Caco-2 (cell line): ENCODE measurements around the gene C20orf202. TPM values are rescaled to one million over a fixed set of nuclear protein-coding genes. Genes with fewer than 3 reads are reported as not detected.

Source experiments
- Bru-seq: library from RNA; stranded (reverse); fragments of 400-500 nt; gene quantifications from one replicate; lab custom pipeline; 2021; lab: Mats Ljungman, UMichigan
- BruChase-seq, 2 experiments: library from RNA; stranded (reverse); fragments of 400-500 nt; gene quantifications; one replicate each; lab custom pipeline; 2021; lab: Mats Ljungman, UMichigan
- BruUV-seq: library from RNA; stranded (reverse); fragments of 400-500 nt; replicated peaks from 2 replicates; lab custom pipeline; 2021; lab: Mats Ljungman, UMichigan
- CTCF ChIA-PET: fragments of 300-600 bp; sonication (Branson Sonifier 250); formaldehyde crosslinking; loops from one replicate; lab custom pipeline; 2022; ENCODE audit warnings: antibody characterized with exemption; lab: Charles Lee
- POLR2A ChIA-PET: fragments of 300-600 bp; sonication (Branson Sonifier 250); formaldehyde crosslinking; loops from one replicate; lab custom pipeline; 2022; ENCODE audit warnings: antibody characterized with exemption; lab: Charles Lee
- DNase-seq, 2 experiments: peaks; one replicate each; pipeline versions ENCODE4 v3.0.0 to v3.0.0-alpha.2; 2020 to 2022
- H3K27me3 ChIP-seq: replicated peaks from 2 replicates; pipeline ENCODE4 v1.6.0; 2011; ENCODE audit warnings: low read length; ENCODE audit not compliant: control insufficient read depth, insufficient read depth
- H3K36me3 ChIP-seq: 2 replicates; pipeline ENCODE4 v1.5.1; 2011; ENCODE audit warnings: low read length; ENCODE audit not compliant: control insufficient read depth, insufficient read depth
- H3K4me1 ChIP-seq: fragments of 250-450 bp; sonication (Bioruptor Pico); 2 replicates; pipeline ENCODE4 v1.5.1; 2020; ENCODE audit warnings: mild to moderate bottlenecking
- H3K4me3 ChIP-seq: 2 replicates; pipeline ENCODE4 v1.5.1; 2011; ENCODE audit warnings: low read depth, mild to moderate bottlenecking, control low read depth, low read length
- H3K9me3 ChIP-seq: fragments of 250-450 bp; sonication (Bioruptor Pico); 2 replicates; pipeline ENCODE4 v1.5.1; 2020; ENCODE audit warnings: mild to moderate bottlenecking, moderate library complexity
- H3K27ac Mint-ChIP-seq: one replicate; pipeline ENCODE4 v1.8.0; 2022; ENCODE audit warnings: mixed read lengths; ENCODE audit not compliant: unreplicated experiment
- H3K27me3 Mint-ChIP-seq: one replicate; pipeline ENCODE4 v1.8.0; 2022; ENCODE audit warnings: mixed read lengths; ENCODE audit not compliant: insufficient read depth, unreplicated experiment
- H3K36me3 Mint-ChIP-seq: one replicate; pipeline ENCODE4 v1.8.0; 2022; ENCODE audit warnings: mild to moderate bottlenecking, mixed read lengths; ENCODE audit not compliant: insufficient read depth, unreplicated experiment
- H3K4me1 Mint-ChIP-seq: one replicate; pipeline ENCODE4 v1.8.0; 2022; ENCODE audit warnings: low read depth, mixed read lengths; ENCODE audit not compliant: unreplicated experiment
- H3K4me3 Mint-ChIP-seq: one replicate; pipeline ENCODE4 v1.8.0; 2022; ENCODE audit warnings: mild to moderate bottlenecking, moderate library complexity, mixed read lengths; ENCODE audit not compliant: unreplicated experiment
- H3K9me3 Mint-ChIP-seq: one replicate; pipeline ENCODE4 v1.8.0; 2022; ENCODE audit warnings: mixed read lengths; ENCODE audit not compliant: unreplicated experiment
- intact Hi-C: fragments of 100-400 bp; cut with micrococcal nuclease; formaldehyde crosslinking; loops from one replicate; pipeline ENCODE4 v1.10.0; 2022; ENCODE audit not compliant: unreplicated experiment
- long read RNA-seq: library from polyadenylated mRNA; stranded (forward); transcript quantifications from one replicate; pipeline ENCODE4 v2.0.0, GENCODE V29; 2022
- total RNA-seq: library from RNA; stranded (reverse); gene quantifications from 2 replicates; pipeline ENCODE4 v1.2.3, GENCODE V29; 2022
- TF ChIP-seq, protein P1 (sequence below), 2 experiments: fragments of 200-600 bp in 1 of 2; IDR thresholded peaks; 1 replicate in 1 of 2; 2 replicates in 1 of 2; pipeline versions ENCODE4 v1.5.1 to v1.8.0; 2011 to 2022; ENCODE audit warnings: antibody characterized with exemption in 1 of 2, control low read depth in 1 of 2, inconsistent platforms in 1 of 2, low read depth in 1 of 2, low read length in 1 of 2, mild to moderate bottlenecking in 1 of 2, moderate library complexity in 1 of 2; ENCODE audit not compliant: insufficient read depth in 1 of 2, severe bottlenecking in 1 of 2, unreplicated experiment in 1 of 2

The C20orf202 gene
- not detected in 2 replicates for total RNA-seq
- not detected for Bru-seq, nascent RNA
- BruChase-seq, experiment 1, labeled RNA remaining after a 2-hour chase: not detected
- BruChase-seq, experiment 2, labeled RNA remaining after a 6-hour chase: percentile 16 among the genes with signal in this experiment
- long read RNA-seq: 0 reads

- Mint-ChIP-seq H3K36me3 (peaks cover 4% of the 10 kb centered on the region), H3K4me3 (no peak within 1 kb of the TSS), H3K27me3 (peaks cover 9% of the 10 kb centered on the region), H3K27ac (no peak within 1 kb of the TSS), H3K9me3 (no peaks in the 10 kb centered on the region), H3K4me1 (no peaks in the 10 kb centered on the region)
- ChIA-PET CTCF (interaction anchor here (0.6 kb wide), 1 partner anchor 9 kb away, joined by 3 read pairs; no protein-coding TSS in a partner anchor), POLR2A (no interaction called here)
- TF ChIP-seq, protein P1, sequence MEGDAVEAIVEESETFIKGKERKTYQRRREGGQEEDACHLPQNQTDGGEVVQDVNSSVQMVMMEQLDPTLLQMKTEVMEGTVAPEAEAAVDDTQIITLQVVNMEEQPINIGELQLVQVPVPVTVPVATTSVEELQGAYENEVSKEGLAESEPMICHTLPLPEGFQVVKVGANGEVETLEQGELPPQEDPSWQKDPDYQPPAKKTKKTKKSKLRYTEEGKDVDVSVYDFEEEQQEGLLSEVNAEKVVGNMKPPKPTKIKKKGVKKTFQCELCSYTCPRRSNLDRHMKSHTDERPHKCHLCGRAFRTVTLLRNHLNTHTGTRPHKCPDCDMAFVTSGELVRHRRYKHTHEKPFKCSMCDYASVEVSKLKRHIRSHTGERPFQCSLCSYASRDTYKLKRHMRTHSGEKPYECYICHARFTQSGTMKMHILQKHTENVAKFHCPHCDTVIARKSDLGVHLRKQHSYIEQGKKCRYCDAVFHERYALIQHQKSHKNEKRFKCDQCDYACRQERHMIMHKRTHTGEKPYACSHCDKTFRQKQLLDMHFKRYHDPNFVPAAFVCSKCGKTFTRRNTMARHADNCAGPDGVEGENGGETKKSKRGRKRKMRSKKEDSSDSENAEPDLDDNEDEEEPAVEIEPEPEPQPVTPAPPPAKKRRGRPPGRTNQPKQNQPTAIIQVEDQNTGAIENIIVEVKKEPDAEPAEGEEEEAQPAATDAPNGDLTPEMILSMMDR (IDR thresholded peaks at IDR 0.05; ENCODE audit: insufficient read depth in 1 of 2, low read depth in 1 of 2, low read length in 1 of 2, severe bottlenecking in 1 of 2, unreplicated experiment in 1 of 2): no peak
- Histone ChIP-seq H3K4me1 (no peaks in the 10 kb centered on the region), H3K4me3 (no peak within 1 kb of the TSS), H3K9me3 (no peaks in the 10 kb centered on the region), H3K27me3 (no peaks in the 10 kb centered on the region; the same call in 1 of the 2 replicates), H3K36me3 (no peaks in the 10 kb centered on the region)
- no peak for DNase-seq
- intact Hi-C loops: no loop called here
- no TSS peak for BruUV-seq
Measured at GRCh38 chr20:1202762-1203504, at the start of gene C20orf202. TSS of gene C20orf202 (plus strand) at chr20:1203454. CDS start at chr20:1203586, 132 bp downstream.

GRCh38 chr20:1154226-1154625 is 49.0 kb upstream of the C20orf202 start:
- peaks cover 54% of the 10 kb centered on the region for H3K36me3 Mint-ChIP-seq
- no peak for DNase-seq
- TF ChIP-seq, protein P1 (IDR thresholded peaks at IDR 0.05; ENCODE audit: insufficient read depth in 1 of 2, low read depth in 1 of 2, low read length in 1 of 2, severe bottlenecking in 1 of 2, unreplicated experiment in 1 of 2): no peak
- H3K9me3 ChIP-seq: no peaks in the 10 kb centered on the region
- CTCF ChIA-PET: no interaction called here
- H3K27me3 ChIP-seq: no peaks in the 10 kb centered on the region
- H3K9me3 Mint-ChIP-seq: no peaks in the 10 kb centered on the region
- H3K4me1 ChIP-seq: peaks cover 3% of the 10 kb centered on the region; the same call in 1 of the 2 replicates
- no peak overlapping the region for H3K4me3 ChIP-seq
- no peaks in the 10 kb centered on the region for H3K36me3 ChIP-seq
- H3K27ac Mint-ChIP-seq: no peak overlapping the region
- intact Hi-C loops: no loop called here
- BruUV-seq: no TSS peak
- no peak overlapping the region for H3K4me3 Mint-ChIP-seq
- POLR2A ChIA-PET: no interaction called here
- no peaks in the 10 kb centered on the region for H3K27me3 Mint-ChIP-seq
- peaks cover 8% of the 10 kb centered on the region for H3K4me1 Mint-ChIP-seq

GRCh38 chr20:1154691-1155090 is 48.6 kb upstream of the C20orf202 start:
- Histone ChIP-seq H3K4me1 (peaks cover 3% of the 10 kb centered on the region; the same call in 1 of the 2 replicates), H3K4me3 (no peak overlapping the region), H3K36me3 (no peaks in the 10 kb centered on the region), H3K27me3 (no peaks in the 10 kb centered on the region), H3K9me3 (no peaks in the 10 kb centered on the region)
- no TSS peak for BruUV-seq
- Mint-ChIP-seq H3K27me3 (no peaks in the 10 kb centered on the region), H3K4me3 (no peak overlapping the region), H3K36me3 (peaks cover 56% of the 10 kb centered on the region), H3K27ac (no peak overlapping the region), H3K4me1 (peaks cover 8% of the 10 kb centered on the region), H3K9me3 (no peaks in the 10 kb centered on the region)
- TF ChIP-seq, protein P1 (IDR thresholded peaks at IDR 0.05; ENCODE audit: insufficient read depth in 1 of 2, low read depth in 1 of 2, low read length in 1 of 2, severe bottlenecking in 1 of 2, unreplicated experiment in 1 of 2): no peak
- DNase-seq: no peak
- POLR2A ChIA-PET: no interaction called here
- CTCF ChIA-PET: no interaction called here
- intact Hi-C loops: no loop called here
